GM23338 (cell line): Measurements from ENCODE around the gene MAZ. TPM values are rescaled to one million over a fixed set of nuclear protein-coding genes. Genes with fewer than 3 reads are reported as not detected.

Source experiments
- CREB1 ChIP-seq: fragments of 250-450 bp; sonication (Bioruptor Pico); IDR thresholded peaks from 2 replicates; pipeline ENCODE4 v1.5.0; 2020; ENCODE audit warnings: low read depth, mild to moderate bottlenecking, moderate library complexity
- EZH2phosphoT487 ChIP-seq: fragments of 200-600 bp; sonication (generic); IDR thresholded peaks from one replicate; pipeline ENCODE4 v1.8.1; 2018; ENCODE audit warnings: antibody characterized with exemption; ENCODE audit not compliant: unreplicated experiment
- POLR2AphosphoS5 ChIP-seq: IDR thresholded peaks from 2 replicates; pipeline ENCODE4 v1.6.1; 2016; ENCODE audit warnings: antibody characterized with exemption, low read depth
- ZNF114 ChIP-seq: fragments of 250-450 bp; sonication (Bioruptor Pico); IDR thresholded peaks from 2 replicates; pipeline ENCODE4 v1.5.0; 2020; ENCODE audit warnings: mild to moderate bottlenecking, moderate library complexity
- ZNF331 ChIP-seq: fragments of 250-450 bp; sonication (Bioruptor Pico); IDR thresholded peaks from 2 replicates; pipeline ENCODE4 v1.5.0; 2020; ENCODE audit warnings: low read depth, mild to moderate bottlenecking, moderate library complexity
- ZNF462 ChIP-seq: fragments of 250-450 bp; sonication (Bioruptor Pico); IDR thresholded peaks from 2 replicates; pipeline ENCODE4 v1.5.0; 2020; ENCODE audit warnings: mild to moderate bottlenecking, moderate library complexity
- polyA plus RNA-seq: library from polyadenylated mRNA; unstranded; fragments of >200 nt; fragmentation: Nextera tagmentation; extraction: Ambion mirVana; gene quantifications from 2 replicates; pipeline ENCODE4 v1.2.1, GENCODE V29; 2016
- total RNA-seq: library from RNA; depleted of rRNA; stranded (reverse); fragments of >200 nt; shearing (Covaris generic); gene quantifications from 2 replicates; pipeline ENCODE4 v1.2.3, GENCODE V29; 2014
- TF ChIP-seq, protein P1 (sequence below): IDR thresholded peaks from one replicate; pipeline ENCODE4 v1.6.1; 2018; ENCODE audit warnings: antibody characterized with exemption; ENCODE audit not compliant: unreplicated experiment

The MAZ gene
- total and polyA plus RNA-seq, 2 experiments from 2014 or later: 155 to 270 TPM

DNA sequence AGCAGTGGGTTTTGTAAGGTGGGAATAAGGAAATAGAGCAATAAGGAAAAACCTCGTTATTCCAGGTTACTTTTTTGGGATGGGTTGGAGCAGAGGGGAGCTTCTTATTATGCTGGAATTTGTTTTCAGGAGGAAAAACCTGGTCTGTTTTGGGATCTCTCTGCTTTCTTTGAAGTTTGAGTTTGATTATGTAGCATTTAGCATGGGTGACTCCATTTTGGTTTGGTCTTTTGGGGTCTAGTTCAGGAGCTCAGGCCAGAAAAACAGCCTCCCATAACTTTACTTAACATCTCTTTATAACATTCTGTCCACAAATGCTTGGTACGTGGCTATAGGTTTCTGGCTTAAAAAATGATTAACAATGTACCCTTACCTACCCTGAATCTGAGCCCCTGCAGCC, 36.8 kb upstream of the MAZ start (continued):
- no peak for TF ChIP-seq ZNF462 (CRISPR knock-in tag)
- no peak for TF ChIP-seq CREB1
- no peak for TF ChIP-seq ZNF331 (CRISPR knock-in tag)
- no peak for TF ChIP-seq ZNF114
- TF ChIP-seq POLR2AphosphoS5: no peak
- no peak for TF ChIP-seq EZH2phosphoT487
- TF ChIP-seq, protein P1, sequence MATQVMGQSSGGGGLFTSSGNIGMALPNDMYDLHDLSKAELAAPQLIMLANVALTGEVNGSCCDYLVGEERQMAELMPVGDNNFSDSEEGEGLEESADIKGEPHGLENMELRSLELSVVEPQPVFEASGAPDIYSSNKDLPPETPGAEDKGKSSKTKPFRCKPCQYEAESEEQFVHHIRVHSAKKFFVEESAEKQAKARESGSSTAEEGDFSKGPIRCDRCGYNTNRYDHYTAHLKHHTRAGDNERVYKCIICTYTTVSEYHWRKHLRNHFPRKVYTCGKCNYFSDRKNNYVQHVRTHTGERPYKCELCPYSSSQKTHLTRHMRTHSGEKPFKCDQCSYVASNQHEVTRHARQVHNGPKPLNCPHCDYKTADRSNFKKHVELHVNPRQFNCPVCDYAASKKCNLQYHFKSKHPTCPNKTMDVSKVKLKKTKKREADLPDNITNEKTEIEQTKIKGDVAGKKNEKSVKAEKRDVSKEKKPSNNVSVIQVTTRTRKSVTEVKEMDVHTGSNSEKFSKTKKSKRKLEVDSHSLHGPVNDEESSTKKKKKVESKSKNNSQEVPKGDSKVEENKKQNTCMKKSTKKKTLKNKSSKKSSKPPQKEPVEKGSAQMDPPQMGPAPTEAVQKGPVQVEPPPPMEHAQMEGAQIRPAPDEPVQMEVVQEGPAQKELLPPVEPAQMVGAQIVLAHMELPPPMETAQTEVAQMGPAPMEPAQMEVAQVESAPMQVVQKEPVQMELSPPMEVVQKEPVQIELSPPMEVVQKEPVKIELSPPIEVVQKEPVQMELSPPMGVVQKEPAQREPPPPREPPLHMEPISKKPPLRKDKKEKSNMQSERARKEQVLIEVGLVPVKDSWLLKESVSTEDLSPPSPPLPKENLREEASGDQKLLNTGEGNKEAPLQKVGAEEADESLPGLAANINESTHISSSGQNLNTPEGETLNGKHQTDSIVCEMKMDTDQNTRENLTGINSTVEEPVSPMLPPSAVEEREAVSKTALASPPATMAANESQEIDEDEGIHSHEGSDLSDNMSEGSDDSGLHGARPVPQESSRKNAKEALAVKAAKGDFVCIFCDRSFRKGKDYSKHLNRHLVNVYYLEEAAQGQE: no peak
